Thyroid gland (tissue), 4 donors: ENCODE results near the gene POGZ. TPM values are rescaled to one million over a fixed set of nuclear protein-coding genes. Genes with fewer than 3 reads are reported as not detected.
A peak's percentile ranks its signal among the peaks of the same experiment; 100 is the strongest.

Experiments used
- DNase-seq, 2 donors: peaks; one replicate each; pipeline ENCODE4 v3.0.0-alpha.2; 2019
- H3K27ac ChIP-seq, 3 donors: fragments of 200-600 bp; sonication (generic); 1 replicate in 2 of 3; 2 replicates in 1 of 3; pipeline ENCODE4 v1.5.1; 2016 to 2019; ENCODE audit warnings: mild to moderate bottlenecking in 1 of 3, moderate library complexity in 1 of 3
- H3K27me3 ChIP-seq: fragments of 200-600 bp; sonication (generic); one replicate; pipeline ENCODE4 v1.5.1; 2019
- H3K36me3 ChIP-seq, 2 donors: fragments of 200-600 bp; sonication (generic); one replicate each; pipeline ENCODE4 v1.5.1; 2016 to 2019
- H3K4me1 ChIP-seq, 2 donors: fragments of 200-600 bp; sonication (generic); one replicate each; pipeline ENCODE4 v1.5.1; 2017 to 2019
- H3K4me3 ChIP-seq, 3 donors: fragments of 200-600 bp; sonication (generic); replicated peaks in 1 of 3; 1 replicate in 2 of 3; 2 replicates in 1 of 3; pipeline ENCODE4 v1.5.1; 2016; ENCODE audit warnings: mild to moderate bottlenecking in 1 of 3
- H3K9me3 ChIP-seq: fragments of 200-600 bp; sonication (generic); one replicate; pipeline ENCODE4 v1.5.1; 2017
- POLR2A ChIP-seq, 2 donors: fragments of 450-650 bp; IDR thresholded peaks; one replicate each; pipeline ENCODE4 v1.6.1; 2017; ENCODE audit warnings: antibody characterized with exemption in 2 of 2, mild to moderate bottlenecking in 2 of 2, moderate library complexity in 1 of 2
- WGBS, 2 donors: methylation state at CpG; one replicate each; pipeline ENCODE4 v1.1.5; 2017; 5-methylcytosine and 5-hydroxymethylcytosine counted together
- intact Hi-C: fragments of 100-400 bp; cut with DNase I; formaldehyde crosslinking; loops from one replicate; pipeline ENCODE4 v1.15.1; 2023
- total RNA-seq, 4 donors: library from RNA; depleted of rRNA; stranded (reverse); fragments of >200 nt; gene quantifications; one replicate each; pipeline ENCODE4 v1.2.3, GENCODE V29; 2016
- TF ChIP-seq, protein P1 (sequence below), 6 experiments: fragments of 200-600 bp in 3 of 6; fragments of 450-650 bp in 3 of 6; sonication (generic) in 3 of 6; IDR thresholded peaks; one replicate each; pipeline ENCODE4 v1.5.1; 2016 to 2019; ENCODE audit warnings: antibody characterized with exemption in 6 of 6, mild to moderate bottlenecking in 2 of 6, inconsistent platforms in 1 of 6, moderate library complexity in 1 of 6

POGZ gene
- total RNA-seq, 4 donors from 2014 or later: 66.0 to 103 (median 88.3) TPM

DNA sequence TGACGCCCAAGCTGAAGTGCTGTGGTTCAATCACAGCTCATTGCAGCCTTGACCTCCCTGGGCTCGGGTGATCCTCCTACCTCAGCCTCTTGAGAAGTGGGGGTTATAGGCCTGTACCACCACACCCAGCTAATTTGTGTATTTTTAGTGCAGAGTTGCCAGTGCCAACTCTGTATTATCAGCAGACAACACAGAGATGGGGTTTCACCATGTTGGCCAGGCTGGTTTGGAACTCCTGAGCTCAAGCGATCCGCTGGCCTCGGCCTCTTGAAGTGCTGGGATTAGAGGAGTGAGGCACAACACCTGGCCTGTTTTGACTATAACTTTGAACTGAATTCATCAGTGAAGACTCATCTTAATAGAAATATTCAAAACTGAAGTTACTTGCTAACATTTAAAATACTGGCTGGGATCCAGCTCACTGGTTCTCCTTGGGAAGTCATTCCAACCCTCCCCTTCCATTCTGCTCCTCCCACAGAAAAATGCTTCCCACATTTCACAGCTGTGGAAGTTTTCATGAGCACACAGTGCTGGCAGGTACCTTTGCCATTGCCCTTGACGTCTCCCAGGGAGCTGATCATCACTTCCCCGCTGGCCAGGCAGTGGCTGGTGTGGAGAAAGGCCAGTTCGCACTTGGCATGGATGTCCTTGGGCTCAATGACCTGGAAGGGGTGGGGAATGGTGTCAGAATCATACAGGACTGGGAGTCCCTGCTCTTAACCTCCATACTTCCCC is 91.5 kb downstream of the POGZ start:
- WGBS, 2 donors: 78% methylated on average over 8 of the region's 8 CpGs
- Histone ChIP-seq H3K4me3 (no peak overlapping the region), H3K36me3 (peaks cover 23 to 40% of the 10 kb centered on the region in 2 donors), H3K4me1 (peaks cover 46 to 53% of the 10 kb centered on the region in 2 donors), H3K27me3 (no peaks in the 10 kb centered on the region), H3K27ac (peak overlapping the region; percentile 68 to 79 (median 69)), H3K9me3 (no peaks in the 10 kb centered on the region)
- intact Hi-C loops: no loop called here
- TF ChIP-seq POLR2A (IDR thresholded peaks at IDR 0.05): no peak
- TF ChIP-seq, protein P1, sequence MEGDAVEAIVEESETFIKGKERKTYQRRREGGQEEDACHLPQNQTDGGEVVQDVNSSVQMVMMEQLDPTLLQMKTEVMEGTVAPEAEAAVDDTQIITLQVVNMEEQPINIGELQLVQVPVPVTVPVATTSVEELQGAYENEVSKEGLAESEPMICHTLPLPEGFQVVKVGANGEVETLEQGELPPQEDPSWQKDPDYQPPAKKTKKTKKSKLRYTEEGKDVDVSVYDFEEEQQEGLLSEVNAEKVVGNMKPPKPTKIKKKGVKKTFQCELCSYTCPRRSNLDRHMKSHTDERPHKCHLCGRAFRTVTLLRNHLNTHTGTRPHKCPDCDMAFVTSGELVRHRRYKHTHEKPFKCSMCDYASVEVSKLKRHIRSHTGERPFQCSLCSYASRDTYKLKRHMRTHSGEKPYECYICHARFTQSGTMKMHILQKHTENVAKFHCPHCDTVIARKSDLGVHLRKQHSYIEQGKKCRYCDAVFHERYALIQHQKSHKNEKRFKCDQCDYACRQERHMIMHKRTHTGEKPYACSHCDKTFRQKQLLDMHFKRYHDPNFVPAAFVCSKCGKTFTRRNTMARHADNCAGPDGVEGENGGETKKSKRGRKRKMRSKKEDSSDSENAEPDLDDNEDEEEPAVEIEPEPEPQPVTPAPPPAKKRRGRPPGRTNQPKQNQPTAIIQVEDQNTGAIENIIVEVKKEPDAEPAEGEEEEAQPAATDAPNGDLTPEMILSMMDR (IDR thresholded peaks at IDR 0.05): no peak
- peak; percentile 26 to 53 for DNase-seq

DNA sequence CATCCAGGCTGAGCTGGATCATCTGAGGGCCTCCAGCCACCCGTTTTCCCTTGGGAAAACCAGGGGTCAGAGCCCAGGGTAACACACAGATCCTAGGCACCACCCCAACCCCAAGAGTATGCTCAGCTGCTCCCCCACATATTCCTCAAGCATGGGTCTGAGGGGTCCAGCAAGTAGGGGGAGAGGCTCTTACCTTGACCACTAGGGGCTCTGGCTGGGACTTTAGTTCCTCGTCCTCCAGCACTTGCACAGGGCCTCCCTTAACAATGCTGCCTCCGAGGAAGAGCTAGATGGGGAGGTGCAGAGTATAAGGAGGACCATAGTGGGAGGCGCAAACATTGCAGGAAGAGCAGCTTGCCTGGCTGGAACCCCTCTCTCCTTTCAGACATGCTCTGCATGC is 94.3 kb downstream of the POGZ start:
- 86 to 95% methylated on average over 3 to 4 of the region's 4 CpGs for WGBS, 2 donors
- peaks cover 23 to 40% of the 10 kb centered on the region in 2 donors for H3K36me3 ChIP-seq

DNA sequence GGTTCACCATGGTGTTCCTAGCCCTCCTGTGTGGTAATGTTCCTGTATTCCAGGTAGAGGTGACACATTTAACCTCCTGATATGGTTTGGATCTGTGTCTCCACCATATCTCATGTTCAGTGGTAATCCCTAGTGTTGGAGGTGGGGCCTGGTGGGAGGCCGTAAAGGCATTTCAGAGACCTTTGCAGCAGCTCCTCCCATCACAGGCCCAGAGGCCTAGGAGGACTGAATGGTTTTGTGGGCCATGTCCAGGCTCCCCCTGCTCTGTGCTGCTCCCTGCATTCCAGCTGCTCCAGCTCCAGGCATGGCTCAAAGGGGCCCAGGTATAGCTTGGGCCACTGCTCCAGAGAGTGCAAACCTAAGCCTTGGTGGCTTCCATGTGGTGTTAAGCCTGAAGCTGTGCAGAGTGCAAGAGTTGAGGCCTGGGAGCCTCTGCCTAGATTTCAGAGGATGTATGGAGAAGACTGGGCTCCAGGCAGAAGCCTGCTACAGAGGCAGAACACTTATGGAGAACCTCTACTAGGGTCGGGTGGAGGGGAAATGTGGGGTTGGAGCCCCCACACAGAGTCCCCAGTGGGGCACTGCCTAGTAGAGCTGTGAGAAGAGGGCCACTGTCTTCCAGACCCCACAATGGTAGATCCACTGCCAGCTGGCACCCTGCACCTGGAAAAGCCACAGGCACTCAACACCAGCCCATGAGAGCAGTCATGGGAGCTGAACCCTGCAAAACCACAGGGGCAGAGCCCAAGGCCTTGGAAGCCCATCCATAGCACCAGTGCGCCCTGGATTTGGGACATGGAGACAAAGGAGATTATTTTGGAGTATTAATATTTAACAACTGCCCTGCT is 96.8 kb downstream of the POGZ start:
- DNase-seq: no peak
- TF ChIP-seq POLR2A (IDR thresholded peaks at IDR 0.05): no peak
- TF ChIP-seq, protein P1 (IDR thresholded peaks at IDR 0.05): no peak
- H3K9me3 ChIP-seq: no peaks in the 10 kb centered on the region
- no peak overlapping the region for H3K4me3 ChIP-seq
- no peaks in the 10 kb centered on the region for H3K27me3 ChIP-seq
- 98 to 100% methylated on average over 2 to 3 of the region's 3 CpGs for WGBS, 2 donors
- H3K4me1 ChIP-seq: peaks cover 3% of the 10 kb centered on the region in 2 donors
- intact Hi-C loops: no loop called here
- H3K36me3 ChIP-seq: peaks cover 23 to 40% of the 10 kb centered on the region in 2 donors
- H3K27ac ChIP-seq: no peak overlapping the region

More for the DNA sequence above, 94.3 kb downstream of the POGZ start:
- DNase-seq: no peak
- Histone ChIP-seq H3K9me3 (no peaks in the 10 kb centered on the region), H3K4me3 (no peak overlapping the region), H3K27me3 (no peaks in the 10 kb centered on the region), H3K27ac (no peak overlapping the region), H3K4me1 (peaks cover 27 to 28% of the 10 kb centered on the region in 2 donors)
- no peak for TF ChIP-seq POLR2A (IDR thresholded peaks at IDR 0.05)
- TF ChIP-seq, protein P1 (IDR thresholded peaks at IDR 0.05): no peak
- intact Hi-C loops: no loop called here

DNA sequence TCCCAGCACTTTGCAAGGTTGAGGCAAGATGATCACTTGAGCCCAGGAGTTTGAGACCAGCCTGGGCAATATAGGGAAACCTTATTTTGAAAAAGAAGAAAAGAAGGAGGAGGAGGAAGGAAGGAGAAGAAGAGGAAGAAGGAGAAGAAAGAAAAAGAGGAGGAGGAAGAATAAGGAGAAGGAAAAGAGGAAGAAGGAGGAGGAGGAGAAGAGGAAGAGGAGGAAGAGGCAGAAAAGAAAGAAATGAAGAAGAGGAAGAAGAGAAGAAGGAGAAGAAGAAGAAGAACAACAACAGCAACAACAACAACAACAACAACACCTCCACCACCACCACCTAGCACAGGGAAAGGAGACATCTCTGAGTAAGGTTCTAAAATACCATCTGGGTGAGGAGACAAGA is 97.4 kb downstream of the POGZ start:
- no peaks in the 10 kb centered on the region for H3K27me3 ChIP-seq
- intact Hi-C loops: no loop called here
- H3K36me3 ChIP-seq: peaks cover 23 to 39% of the 10 kb centered on the region in 2 donors
- no peak overlapping the region for H3K27ac ChIP-seq
- TF ChIP-seq, protein P1 (IDR thresholded peaks at IDR 0.05): no peak
- TF ChIP-seq POLR2A (IDR thresholded peaks at IDR 0.05): no peak
- H3K4me3 ChIP-seq: no peak overlapping the region
- no peaks in the 10 kb centered on the region for H3K9me3 ChIP-seq
- no peak for DNase-seq
- no peaks in the 10 kb centered on the region for H3K4me1 ChIP-seq

DNA sequence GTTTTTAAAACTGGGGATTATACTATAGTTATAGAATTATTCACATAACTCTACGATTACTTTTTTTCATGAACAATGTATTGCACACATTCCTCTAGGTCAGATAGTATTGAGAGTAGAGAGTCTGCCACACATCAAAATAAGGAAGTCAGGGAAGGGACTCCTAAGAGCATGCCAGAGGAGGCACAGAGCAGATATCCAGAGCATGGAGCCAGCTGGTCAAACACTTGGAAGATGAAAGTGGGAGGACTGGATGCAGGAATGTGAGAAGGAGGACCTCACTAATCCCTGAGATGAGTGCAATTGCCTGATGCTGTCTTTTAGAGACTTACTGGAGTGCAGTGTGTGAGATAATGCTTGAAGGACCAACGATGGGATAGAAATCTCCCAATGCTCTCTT is 102.6 kb downstream of the POGZ start:
- H3K27ac ChIP-seq: no peak overlapping the region

More for the DNA sequence above, 102.6 kb downstream of the POGZ start:
- H3K4me1 ChIP-seq: peaks cover 8 to 9% of the 10 kb centered on the region in 2 donors
- intact Hi-C loops: no loop called here
- no peaks in the 10 kb centered on the region for H3K9me3 ChIP-seq
- DNase-seq: no peak
- no peak overlapping the region for H3K4me3 ChIP-seq
- TF ChIP-seq, protein P1 (IDR thresholded peaks at IDR 0.05): no peak
- TF ChIP-seq POLR2A (IDR thresholded peaks at IDR 0.05): no peak
- H3K36me3 ChIP-seq: no peaks in the 10 kb centered on the region
- WGBS, 2 donors: 73 to 78% methylated on average over 2 of the region's 2 CpGs
- H3K27me3 ChIP-seq: no peaks in the 10 kb centered on the region
